MM.1S (cell line): Measurements from ENCODE around the gene RABGGTB.

ENCODE experiments used
- CTCF ChIP-seq: fragments of 300-600 bp; sonication (generic); IDR thresholded peaks from 2 replicates; pipeline ENCODE4 v1.5.1; 2016; ENCODE audit warnings: antibody characterized with exemption, low read length, mixed read lengths
- EZH2 ChIP-seq: fragments of 300-600 bp; sonication (generic); optimal IDR thresholded peaks from 2 replicates; pipeline ENCODE3; 2017; ENCODE audit warnings: low read depth, mild to moderate bottlenecking, antibody characterized with exemption, low read length, mixed read lengths
- EZH2phosphoT487 ChIP-seq: fragments of 300-600 bp; sonication (generic); IDR thresholded peaks from 2 replicates; pipeline ENCODE4 v1.6.1; 2018; ENCODE audit warnings: antibody characterized with exemption, low read length

GRCh38 chr1:75770761-75771160 is 15.3 kb upstream of the RABGGTB start:
- TF ChIP-seq CTCF (no peak), EZH2phosphoT487 (no peak), EZH2 (no peak)
